HG03103 (cell line): ENCODE data around the gene GLDN.
"Not testable (repeated sequence)": the region's sequence is repeated elsewhere in the genome, so short reads cannot be mapped to it uniquely, and the experiment has no call there.

Source experiments
- ATAC-seq: cut with Tn5 transposase; IDR thresholded peaks from one replicate; pipeline ENCODE4 v1.9.1; 2021; ENCODE audit warnings: low read depth; ENCODE audit not compliant: unreplicated experiment

Gene GLDN

GRCh38 chr15:51386486-51386885, 45.0 kb downstream of the GLDN start:
- ATAC-seq: no peak

DNA sequence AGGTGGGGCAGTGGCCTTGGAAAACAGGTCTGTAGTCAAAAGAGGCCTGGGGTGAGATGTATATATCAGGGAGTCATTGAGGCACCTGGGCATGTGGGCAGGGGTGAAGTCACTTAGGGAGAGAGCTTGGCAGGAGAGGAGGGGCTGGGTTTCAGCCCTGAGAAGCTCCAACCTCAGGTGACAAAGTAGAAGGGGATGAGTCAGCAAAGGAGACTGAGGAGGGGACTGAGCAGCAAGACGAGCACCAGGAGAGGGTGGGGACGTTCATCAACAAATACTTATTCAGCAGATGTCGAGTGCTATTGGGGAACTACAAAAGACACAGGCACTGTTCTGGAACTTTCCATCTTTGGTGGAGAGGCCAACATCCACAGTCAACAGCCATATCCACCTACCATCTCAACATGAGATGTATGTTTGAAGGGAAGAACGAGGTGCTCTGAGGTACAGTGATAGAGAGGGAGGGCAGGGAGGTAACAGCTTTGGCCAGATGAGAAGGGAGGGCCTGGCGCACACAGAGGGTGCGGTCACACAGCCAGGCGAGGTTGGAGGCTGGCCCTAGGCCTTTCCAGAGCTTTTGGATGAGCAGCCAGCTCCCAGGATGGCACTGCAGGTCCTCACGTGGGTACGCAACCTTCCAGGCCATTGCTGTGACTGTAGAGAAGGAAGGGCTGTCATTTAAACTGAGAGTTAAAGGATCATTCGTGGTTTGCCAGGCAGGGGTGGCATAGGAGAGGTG, 45.7 kb downstream of the GLDN start:
- ATAC-seq: no peak

DNA sequence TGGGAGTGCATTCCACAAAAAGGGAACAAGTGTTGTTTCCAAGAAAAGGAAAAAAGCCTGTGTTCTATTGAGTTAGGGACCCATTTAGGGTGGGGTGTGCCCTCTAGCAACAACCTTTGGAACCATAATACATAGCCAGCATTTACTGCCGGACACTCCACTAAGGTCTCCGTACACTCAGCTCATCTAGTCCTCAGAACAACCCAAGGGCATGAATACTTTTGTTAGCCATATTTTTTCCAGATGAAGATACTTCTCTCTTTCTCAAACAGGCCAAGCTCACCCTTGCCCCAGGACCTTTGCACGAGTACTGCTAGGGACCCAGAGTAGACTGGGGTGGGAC, 46.2 kb downstream of the GLDN start:
- no peak for ATAC-seq

DNA sequence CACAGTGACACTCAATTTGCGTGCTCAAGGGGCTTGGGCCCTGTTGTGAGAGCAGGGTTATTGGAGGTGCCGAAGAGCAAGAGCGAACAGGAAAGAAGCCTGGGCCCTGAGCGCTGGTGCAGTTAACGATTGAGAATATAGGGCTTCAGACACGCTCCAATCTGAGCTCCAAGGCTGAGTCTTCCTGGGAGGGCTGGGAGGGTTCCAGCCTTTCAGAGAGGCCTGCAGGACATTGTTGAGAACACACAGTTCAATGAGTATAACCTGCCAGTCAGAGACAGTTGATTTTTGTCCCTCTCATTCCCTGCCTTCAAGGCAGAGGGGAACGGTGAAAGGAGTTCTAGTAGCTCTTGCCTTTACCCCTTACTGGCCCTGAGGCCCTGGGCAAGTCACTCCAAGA, 47.3 kb downstream of the GLDN start:
- ATAC-seq: no peak

- no peak for ATAC-seq
Measured at GRCh38 chr15:51390241-51390965, 48.9 kb downstream of the GLDN start.

GRCh38 chr15:51390966-51391422, 49.5 kb downstream of the GLDN start:
- no peak for ATAC-seq

GRCh38 chr15:51396921-51397320, 55.5 kb downstream of the GLDN start:
- ATAC-seq: no peak

GRCh38 chr15:51398626-51399025, 57.2 kb downstream of the GLDN start:
- ATAC-seq: no peak

DNA sequence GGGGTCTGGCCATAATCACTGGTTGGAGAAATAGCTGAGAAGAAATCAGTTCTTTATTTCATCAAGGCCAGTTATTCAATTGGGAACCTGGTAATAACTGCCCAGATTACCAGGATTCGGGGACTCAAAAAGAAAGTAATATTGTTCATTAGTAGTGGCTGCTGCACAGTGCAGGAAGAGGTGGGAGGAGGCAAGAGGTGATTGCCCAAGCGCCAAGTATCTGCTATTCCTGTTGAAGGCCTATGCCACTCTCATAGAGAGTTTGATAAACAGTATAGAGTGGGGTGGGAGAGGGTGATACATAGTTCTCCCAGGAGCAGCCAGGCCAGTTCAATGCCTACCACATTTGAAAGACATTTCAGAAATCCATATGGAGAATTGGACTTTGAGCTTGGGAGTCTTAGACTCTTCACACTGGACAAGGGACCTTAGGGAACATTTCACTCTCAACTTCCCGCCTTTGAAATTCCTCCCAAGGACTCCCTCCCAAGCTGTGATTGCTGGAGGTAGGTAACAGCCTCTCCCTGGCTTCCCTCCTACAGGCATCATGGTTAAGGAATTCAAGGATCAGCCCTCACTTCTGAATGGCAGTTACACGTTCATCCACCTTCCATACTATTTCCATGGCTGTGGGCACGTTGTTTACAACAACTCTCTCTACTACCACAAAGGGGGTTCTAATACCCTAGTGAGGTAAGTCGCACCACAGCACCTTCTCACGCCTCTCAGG, 59.8 kb downstream of the GLDN start:
- ATAC-seq: no peak

DNA sequence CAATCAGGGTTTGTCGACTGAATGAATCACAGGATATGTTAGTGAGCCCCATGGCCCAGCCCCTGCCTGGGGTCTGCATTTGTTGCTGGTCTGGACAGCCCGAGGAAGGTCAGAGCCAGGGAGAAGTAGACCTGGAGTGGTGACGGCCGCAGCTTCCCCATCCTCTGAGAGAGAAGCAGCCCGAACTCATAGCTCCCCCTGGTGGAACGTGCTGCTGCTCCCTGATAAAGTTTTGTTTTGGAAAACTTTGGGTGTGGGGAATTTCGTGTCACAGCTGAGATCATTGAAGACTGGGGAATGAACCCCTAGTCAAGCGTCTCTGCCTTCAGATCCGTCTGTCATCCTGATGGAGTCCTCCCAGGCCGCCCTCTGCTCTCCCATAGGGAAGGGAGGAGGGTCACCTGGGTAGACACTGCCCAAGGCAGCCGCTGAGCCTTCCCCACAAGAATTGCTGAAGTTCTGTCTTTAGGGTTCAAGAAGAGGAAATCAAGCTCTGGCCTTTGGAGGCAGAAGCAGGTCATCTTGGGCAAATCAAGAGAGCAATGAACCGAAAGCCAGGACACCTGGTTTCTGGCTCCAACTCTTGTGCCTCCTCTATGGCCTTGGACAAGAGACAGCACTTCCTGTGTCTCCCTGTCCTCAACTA, 60.5 kb downstream of the GLDN start:
- no peak for ATAC-seq

GRCh38 chr15:51403072-51403878, 61.8 kb downstream of the GLDN start:
- ATAC-seq: no peak

DNA sequence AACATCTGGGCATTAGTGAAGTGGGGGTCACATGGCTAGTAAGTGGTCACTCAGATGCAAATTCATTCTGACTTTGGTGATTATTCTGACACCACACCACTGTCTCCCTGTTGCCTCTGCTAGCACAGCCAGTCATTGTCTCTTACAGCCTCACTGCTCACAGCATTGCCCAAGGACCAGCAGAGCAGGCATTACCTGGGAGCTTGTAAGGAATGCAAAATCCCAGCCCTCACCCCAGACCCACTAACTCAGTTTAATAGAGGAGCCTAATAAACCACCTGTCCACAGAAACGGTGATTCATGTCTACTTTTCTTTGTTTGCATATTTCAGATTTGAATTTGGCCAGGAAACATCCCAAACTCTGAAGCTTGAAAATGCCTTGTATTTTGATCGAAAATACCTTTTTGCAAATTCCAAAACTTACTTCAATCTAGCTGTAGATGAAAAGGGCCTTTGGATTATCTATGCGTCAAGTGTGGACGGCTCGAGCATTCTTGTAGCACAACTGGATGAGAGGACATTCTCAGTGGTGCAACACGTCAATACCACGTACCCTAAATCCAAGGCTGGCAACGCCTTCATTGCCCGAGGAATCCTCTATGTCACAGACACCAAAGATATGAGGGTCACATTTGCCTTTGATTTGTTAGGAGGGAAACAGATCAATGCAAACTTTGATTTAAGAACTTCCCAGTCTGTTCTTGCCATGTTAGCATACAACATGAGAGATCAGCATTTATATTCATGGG, 62.7 kb downstream of the GLDN start:
- ATAC-seq: no peak

DNA sequence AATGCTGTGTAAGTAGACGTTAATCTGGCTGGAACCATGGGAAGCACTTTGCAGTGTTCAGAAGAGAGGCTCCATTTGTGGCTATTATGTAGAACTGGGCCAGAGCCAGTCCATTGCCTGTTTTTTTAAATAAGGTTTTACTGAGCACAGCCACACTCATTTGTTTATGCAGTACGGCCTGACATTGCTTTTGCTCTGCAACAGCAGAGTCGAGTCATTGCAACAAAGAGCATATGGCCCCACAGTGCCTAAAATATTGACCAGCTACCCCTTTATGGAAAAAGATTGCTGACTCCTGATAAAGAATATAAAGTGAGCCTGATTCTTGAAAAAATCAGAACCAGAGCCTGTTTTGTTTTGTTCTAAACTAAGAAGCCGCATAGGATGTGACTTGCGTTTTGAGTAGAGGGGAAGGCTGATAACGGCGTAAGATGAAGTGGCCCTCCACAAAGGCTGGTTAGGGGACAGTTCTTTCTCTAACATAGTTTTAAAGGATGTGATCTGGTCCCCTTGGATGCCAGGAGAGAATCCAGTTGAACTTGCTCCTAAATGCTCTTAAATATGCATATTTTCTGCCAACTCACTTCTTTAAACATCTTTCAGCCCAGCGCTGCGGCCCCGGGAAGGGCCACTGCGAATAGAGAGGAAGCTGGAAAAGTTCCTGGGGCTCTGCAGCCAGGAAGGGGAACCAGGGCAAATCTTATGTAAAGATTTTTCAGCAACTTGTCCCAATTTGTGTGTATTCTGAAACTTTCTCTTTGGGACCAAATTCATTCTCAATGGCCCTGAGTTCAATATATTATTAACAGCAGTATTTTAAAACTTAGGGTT, 64.5 kb downstream of the GLDN start:
- no peak for ATAC-seq

DNA sequence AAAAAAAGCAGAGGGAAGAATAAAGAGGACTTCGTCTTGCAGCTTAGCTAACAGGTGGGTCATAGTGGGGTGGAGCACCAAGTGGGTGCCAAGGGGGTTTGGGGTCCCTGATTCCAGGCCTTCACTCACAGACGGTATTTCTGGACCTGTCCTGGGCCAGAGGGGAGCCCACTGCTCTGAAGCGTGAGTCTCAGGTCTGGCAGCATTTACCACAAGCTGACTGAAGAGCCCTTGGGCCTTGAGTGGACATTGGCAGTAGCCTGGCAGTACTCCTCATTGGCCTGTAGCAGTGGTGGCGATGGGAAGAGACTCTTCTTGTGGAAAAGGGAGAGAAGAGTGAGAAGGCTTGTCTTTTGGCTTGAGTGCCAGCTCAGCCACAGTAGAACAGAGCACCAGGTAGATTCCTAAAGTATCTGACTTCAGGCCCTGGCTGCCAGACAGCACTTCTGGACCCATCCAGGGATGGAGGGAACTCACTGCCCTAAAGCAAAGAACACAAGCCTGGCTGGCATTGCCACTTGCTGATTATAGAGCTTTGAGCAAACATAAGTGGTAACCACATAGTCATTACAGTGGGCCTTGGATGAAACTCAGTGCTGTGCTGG, 72.9 kb downstream of the GLDN start:
- no peak for ATAC-seq

DNA sequence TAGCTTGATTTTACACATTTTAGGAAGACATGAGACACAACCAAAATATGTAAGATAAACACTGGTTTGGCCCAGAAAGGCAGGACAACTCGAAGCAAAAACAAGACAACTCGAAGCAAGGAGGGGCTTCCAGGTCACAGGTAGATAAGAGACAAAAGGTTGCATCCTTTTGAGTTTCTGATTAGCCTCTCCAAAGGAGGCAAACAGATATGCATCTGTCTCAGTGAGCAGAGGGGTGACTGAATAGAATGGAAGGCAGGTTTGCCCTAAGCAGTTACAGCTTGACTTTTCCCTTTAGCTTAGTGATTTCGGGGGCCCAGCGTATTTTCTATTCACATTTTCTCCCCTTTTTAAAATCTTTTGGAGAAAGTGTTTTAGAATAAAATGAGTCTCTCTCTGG, 74.7 kb downstream of the GLDN start:
- ATAC-seq: no peak

- ATAC-seq: not testable (repeated sequence)
Measured at GRCh38 chr15:51423040-51423439, 81.6 kb downstream of the GLDN start.

DNA sequence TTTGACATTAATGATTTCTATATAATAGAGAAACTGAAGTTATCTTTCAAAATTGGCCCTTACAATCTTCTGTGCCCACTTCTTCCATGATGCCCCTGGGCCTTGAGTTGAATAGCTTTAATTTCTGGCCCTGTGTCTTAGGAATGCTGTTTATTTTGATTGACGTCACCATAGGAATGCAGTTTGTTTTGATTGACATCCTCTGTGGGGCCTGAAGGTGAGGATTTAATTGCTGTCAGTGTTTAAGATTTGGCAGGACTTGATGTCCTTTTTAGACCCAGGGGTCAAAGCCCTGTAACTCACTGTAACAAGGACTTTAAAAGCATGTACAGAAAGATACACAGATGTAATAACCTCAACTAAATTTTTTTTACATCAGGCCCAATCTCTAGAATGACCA, 83.3 kb downstream of the GLDN start:
- no peak for ATAC-seq

- no peak for ATAC-seq
Measured at GRCh38 chr15:51425517-51426040, 84.1 kb downstream of the GLDN start.
